Measurements from ENCODE around the gene CARF.

The CARF gene

DNA sequence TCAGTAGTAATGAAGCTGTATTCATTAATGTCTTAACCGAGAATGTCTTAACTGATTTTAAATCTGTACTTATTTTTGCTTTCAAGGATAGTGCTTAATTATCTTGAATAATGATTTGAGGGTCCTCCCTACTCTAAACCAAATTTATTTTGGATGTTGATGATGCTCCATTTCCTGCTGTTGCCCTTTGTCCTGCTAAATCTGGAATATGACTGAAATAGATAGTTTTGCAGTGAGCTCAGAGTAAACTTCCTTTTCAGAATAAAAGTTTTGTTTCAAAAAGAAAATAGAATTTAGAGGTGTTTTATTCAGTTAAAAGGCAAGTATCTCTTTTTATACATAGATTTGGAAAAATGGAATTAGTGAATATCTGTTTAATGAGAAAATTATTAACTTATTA lies 110.7 kb downstream of the CARF start:
- no peak for TF ChIP-seq EZH2phosphoT487 (conservative IDR thresholded peaks at IDR 0.05; ENCODE audit: low read length)
- TF ChIP-seq, protein P1, sequence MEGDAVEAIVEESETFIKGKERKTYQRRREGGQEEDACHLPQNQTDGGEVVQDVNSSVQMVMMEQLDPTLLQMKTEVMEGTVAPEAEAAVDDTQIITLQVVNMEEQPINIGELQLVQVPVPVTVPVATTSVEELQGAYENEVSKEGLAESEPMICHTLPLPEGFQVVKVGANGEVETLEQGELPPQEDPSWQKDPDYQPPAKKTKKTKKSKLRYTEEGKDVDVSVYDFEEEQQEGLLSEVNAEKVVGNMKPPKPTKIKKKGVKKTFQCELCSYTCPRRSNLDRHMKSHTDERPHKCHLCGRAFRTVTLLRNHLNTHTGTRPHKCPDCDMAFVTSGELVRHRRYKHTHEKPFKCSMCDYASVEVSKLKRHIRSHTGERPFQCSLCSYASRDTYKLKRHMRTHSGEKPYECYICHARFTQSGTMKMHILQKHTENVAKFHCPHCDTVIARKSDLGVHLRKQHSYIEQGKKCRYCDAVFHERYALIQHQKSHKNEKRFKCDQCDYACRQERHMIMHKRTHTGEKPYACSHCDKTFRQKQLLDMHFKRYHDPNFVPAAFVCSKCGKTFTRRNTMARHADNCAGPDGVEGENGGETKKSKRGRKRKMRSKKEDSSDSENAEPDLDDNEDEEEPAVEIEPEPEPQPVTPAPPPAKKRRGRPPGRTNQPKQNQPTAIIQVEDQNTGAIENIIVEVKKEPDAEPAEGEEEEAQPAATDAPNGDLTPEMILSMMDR (IDR thresholded peaks at IDR 0.05; ENCODE audit: insufficient read depth, low read length, poor library complexity, severe bottlenecking), result no peak
- H3K9ac ChIP-seq (ENCODE audit: low read length), result no peak overlapping the region
- no peaks in the 10 kb centered on the region for H3K9me3 ChIP-seq (ENCODE audit: insufficient read depth, low read length)
- H3K9me2 ChIP-seq (replicated peaks; ENCODE audit: insufficient read depth, low read length), result no peaks in the 10 kb centered on the region
- H3K4me2 ChIP-seq (ENCODE audit: low read depth, low read length, poor library complexity, severe bottlenecking), result no peak overlapping the region
- no peak overlapping the region for H3K27ac ChIP-seq (ENCODE audit: low read depth, low read length)
- no peaks in the 10 kb centered on the region for H4K20me1 ChIP-seq (ENCODE audit: low read depth, low read length)
- H3F3A ChIP-seq (ENCODE audit: insufficient read depth), result 0 out of 2 replicates have a peak, but pooled peaks cover 3% of the 10 kb centered on the region
- H3K36me3 ChIP-seq (ENCODE audit: low read length), result no peaks in the 10 kb centered on the region
- H3K4me3 ChIP-seq (ENCODE audit: insufficient read depth, low read length, poor library complexity, severe bottlenecking), result no peak overlapping the region
- no peaks in the 10 kb centered on the region; the same call in 1 of the 2 replicates for H3K79me2 ChIP-seq (ENCODE audit: insufficient read depth, low read length)
- no peak overlapping the region for H2AFZ ChIP-seq (ENCODE audit: low read depth, low read length, severe bottlenecking)
- H3K27me3 ChIP-seq (ENCODE audit: low read length), result no peaks in the 10 kb centered on the region

DNA sequence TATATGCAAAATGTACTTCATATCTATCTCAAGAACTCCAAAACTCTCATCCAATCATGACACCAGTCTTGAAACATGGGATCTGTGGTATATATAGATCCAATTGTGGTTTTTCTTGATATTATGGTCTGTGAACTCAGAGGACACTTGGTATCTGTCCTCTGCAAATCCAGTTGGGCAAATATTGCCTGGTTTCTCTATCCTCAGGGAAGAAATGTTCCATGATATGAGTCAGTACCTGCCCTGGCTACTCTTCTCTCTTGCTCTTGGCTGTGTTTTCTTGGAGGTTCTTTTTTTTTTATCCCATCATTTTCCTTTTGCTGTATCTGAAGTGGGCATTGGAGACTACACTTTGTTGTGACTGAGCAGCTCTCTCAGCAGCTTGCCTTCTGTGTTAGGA lies 113.5 kb downstream of the CARF start:
- H3K9me2 ChIP-seq (replicated peaks; ENCODE audit: insufficient read depth, low read length), result no peaks in the 10 kb centered on the region
- H3K9me3 ChIP-seq (ENCODE audit: insufficient read depth, low read length), result no peaks in the 10 kb centered on the region
- no peak overlapping the region for H3K4me3 ChIP-seq (ENCODE audit: insufficient read depth, low read length, poor library complexity, severe bottlenecking)
- no peak overlapping the region for H3K4me2 ChIP-seq (ENCODE audit: low read depth, low read length, poor library complexity, severe bottlenecking)
- H3F3A ChIP-seq (ENCODE audit: insufficient read depth), result 0 out of 2 replicates have a peak, but pooled peaks cover 3% of the 10 kb centered on the region
- H4K20me1 ChIP-seq (ENCODE audit: low read depth, low read length), result no peaks in the 10 kb centered on the region
- no peaks in the 10 kb centered on the region for H3K36me3 ChIP-seq (ENCODE audit: low read length)
- no peaks in the 10 kb centered on the region; the same call in 1 of the 2 replicates for H3K79me2 ChIP-seq (ENCODE audit: insufficient read depth, low read length)
- TF ChIP-seq, protein P1 (IDR thresholded peaks at IDR 0.05; ENCODE audit: insufficient read depth, low read length, poor library complexity, severe bottlenecking), result no peak
- no peak for TF ChIP-seq EZH2phosphoT487 (conservative IDR thresholded peaks at IDR 0.05; ENCODE audit: low read length)
- no peak overlapping the region for H3K27ac ChIP-seq (ENCODE audit: low read depth, low read length)
- H2AFZ ChIP-seq (ENCODE audit: low read depth, low read length, severe bottlenecking), result no peak overlapping the region
- H3K9ac ChIP-seq (ENCODE audit: low read length), result no peak overlapping the region
- H3K27me3 ChIP-seq (ENCODE audit: low read length), result no peaks in the 10 kb centered on the region

DNA sequence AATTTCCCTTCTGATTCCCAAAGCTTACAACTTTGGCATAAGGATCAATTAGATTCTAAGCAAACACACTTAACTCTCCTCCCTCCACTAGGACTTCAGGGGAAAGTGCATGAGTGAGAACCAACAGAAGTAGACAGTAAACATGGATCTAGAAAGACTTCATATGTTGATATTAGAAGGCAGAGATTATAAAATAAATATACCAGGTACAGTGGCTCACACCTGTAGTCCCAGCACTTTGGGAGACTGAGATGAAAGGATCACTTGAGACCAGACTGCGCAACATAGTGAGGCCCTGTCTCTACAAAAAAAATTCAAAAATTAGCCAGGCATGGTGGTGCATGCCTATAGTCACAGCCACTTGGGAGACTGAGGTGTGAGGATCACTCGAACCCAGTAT lies 118.5 kb downstream of the CARF start:
- H4K20me1 ChIP-seq (ENCODE audit: low read depth, low read length), result no peaks in the 10 kb centered on the region
- TF ChIP-seq EZH2phosphoT487 (conservative IDR thresholded peaks at IDR 0.05; ENCODE audit: low read length), result no peak
- TF ChIP-seq, protein P1 (IDR thresholded peaks at IDR 0.05; ENCODE audit: insufficient read depth, low read length, poor library complexity, severe bottlenecking), result no peak
- H3K4me3 ChIP-seq (ENCODE audit: insufficient read depth, low read length, poor library complexity, severe bottlenecking), result no peak overlapping the region
- H2AFZ ChIP-seq (ENCODE audit: low read depth, low read length, severe bottlenecking), result no peak overlapping the region
- H3F3A ChIP-seq (ENCODE audit: insufficient read depth), result no peaks in the 10 kb centered on the region
- H3K9me2 ChIP-seq (replicated peaks; ENCODE audit: insufficient read depth, low read length), result no peaks in the 10 kb centered on the region
- no peak overlapping the region for H3K27ac ChIP-seq (ENCODE audit: low read depth, low read length)
- H3K9ac ChIP-seq (ENCODE audit: low read length), result no peak overlapping the region
- H3K9me3 ChIP-seq (ENCODE audit: insufficient read depth, low read length), result no peaks in the 10 kb centered on the region
- H3K36me3 ChIP-seq (ENCODE audit: low read length), result no peaks in the 10 kb centered on the region
- no peaks in the 10 kb centered on the region for H3K27me3 ChIP-seq (ENCODE audit: low read length)
- H3K4me2 ChIP-seq (ENCODE audit: low read depth, low read length, poor library complexity, severe bottlenecking), result no peak overlapping the region
- no peaks in the 10 kb centered on the region; the same call in 1 of the 2 replicates for H3K79me2 ChIP-seq (ENCODE audit: insufficient read depth, low read length)
